GM12864 (cell line): ENCODE measurements around the gene AFG3L2.

Source experiments
- DNase-seq: peaks from one replicate; pipeline ENCODE4 v3.0.0-alpha.2; 2011; ENCODE audit warnings: low read depth
- H3K4me3 ChIP-seq: 2 replicates; pipeline ENCODE4 v1.5.1; 2011; ENCODE audit warnings: mild to moderate bottlenecking, low read depth, low read length, control low read depth
- CTCF ChIP-seq: IDR thresholded peaks from 2 replicates; pipeline ENCODE4 v1.5.1; 2011; ENCODE audit warnings: low read depth, mild to moderate bottlenecking, moderate library complexity, low read length, control low read depth, inconsistent platforms; ENCODE audit errors: missing control alignments

AFG3L2 gene

GRCh38 chr18:12302391-12303147 is 74.5 kb downstream of the AFG3L2 start:
- no peak overlapping the region for H3K4me3 ChIP-seq
- no peak for TF ChIP-seq CTCF
- DNase-seq, result no peak

- no peak for TF ChIP-seq CTCF
- no peak for DNase-seq
- H3K4me3 ChIP-seq, result no peak overlapping the region
Measured at GRCh38 chr18:12301263-12302005, 75.6 kb downstream of the AFG3L2 start.

- no peak for TF ChIP-seq CTCF
- H3K4me3 ChIP-seq, result no peak overlapping the region
- DNase-seq, result no peak
Measured at GRCh38 chr18:12299862-12300261, 77.2 kb downstream of the AFG3L2 start.

- no peak overlapping the region for H3K4me3 ChIP-seq
- DNase-seq, result no peak
- no peak for TF ChIP-seq CTCF
Measured at GRCh38 chr18:12296457-12296856, 80.6 kb downstream of the AFG3L2 start.

- DNase-seq, result no peak
Measured at GRCh38 chr18:12296087-12296403, 81.0 kb downstream of the AFG3L2 start.

GRCh38 chr18:12295389-12296086 is 81.5 kb downstream of the AFG3L2 start:
- no peak for DNase-seq
- H3K4me3 ChIP-seq, result no peak overlapping the region
- TF ChIP-seq CTCF, result no peak

More at GRCh38 chr18:12296087-12296403, 81.0 kb downstream of the AFG3L2 start:
- H3K4me3 ChIP-seq, result no peak overlapping the region
- no peak for TF ChIP-seq CTCF
